Measurements from ENCODE around the gene GOLGA6L9.
"Not testable (repeated sequence)": the region's sequence is repeated elsewhere in the genome, so short reads cannot be mapped to it uniquely, and the experiment has no call there.

Gene GOLGA6L9, protein sequence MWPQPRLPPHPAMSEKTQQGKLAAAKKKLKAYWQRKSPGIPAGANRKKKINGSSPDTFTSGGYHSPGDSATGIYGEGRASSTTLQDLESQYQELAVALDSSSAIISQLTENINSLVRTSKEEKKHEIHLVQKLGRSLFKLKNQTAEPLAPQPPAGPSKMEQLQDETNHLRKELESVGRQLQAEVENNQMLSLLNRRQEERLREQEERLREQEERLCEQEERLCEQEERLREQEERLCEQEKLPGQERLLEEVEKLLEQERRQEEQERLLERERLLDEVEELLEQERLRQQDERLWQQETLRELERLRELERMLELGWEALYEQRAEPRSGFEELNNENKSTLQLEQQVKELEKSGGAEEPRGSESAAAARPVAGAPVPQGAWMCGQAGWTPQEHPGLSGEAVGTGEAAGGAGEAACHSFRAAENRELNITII

GRCh38 chr15:82429693-82430092 lies at the start of gene GOLGA6L9:
TSS of gene GOLGA6L9 (plus strand) at chr15:82429816. CDS start at chr15:82430080, 264 bp downstream.
- not testable (repeated sequence) for ATAC-seq

DNA sequence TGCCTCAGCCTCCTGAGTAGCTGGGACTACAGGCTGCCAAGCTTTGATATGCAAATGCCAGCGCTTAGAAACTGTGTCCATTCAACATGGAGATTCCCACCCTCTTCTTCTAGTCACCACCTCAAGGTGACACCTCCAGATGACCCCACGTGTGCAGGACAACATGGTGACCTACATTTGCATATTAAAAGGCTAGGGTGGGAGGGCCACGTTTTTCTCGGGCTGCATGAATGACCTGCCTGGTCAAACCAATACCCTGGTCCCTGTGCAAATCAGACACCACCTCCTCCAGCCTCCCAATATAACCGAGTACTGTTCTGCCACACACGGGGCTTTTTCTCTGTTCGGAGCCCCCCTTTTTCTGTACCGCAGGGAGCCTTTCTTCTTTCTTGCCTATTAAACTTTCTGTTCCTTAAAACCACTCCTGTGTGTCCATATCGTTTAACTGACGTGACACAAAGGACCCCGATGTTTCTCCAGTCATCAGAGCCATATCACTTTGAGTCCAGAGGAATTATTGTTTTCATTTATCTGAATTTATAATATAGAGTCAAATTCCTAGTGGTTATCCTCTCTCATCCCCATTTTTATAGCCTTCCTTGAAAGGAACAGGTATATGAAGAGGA lies 48.2 kb upstream of the GOLGA6L9 start:
- DNase-seq, ATAC-seq: not testable (repeated sequence)

More at GRCh38 chr15:82429693-82430092, at the start of gene GOLGA6L9:
- DNase-seq, result not testable (repeated sequence)

- DNase-seq, ATAC-seq: not testable (repeated sequence)
Observed at GRCh38 chr15:82387209-82387608, 42.4 kb upstream of the GOLGA6L9 start.

DNA sequence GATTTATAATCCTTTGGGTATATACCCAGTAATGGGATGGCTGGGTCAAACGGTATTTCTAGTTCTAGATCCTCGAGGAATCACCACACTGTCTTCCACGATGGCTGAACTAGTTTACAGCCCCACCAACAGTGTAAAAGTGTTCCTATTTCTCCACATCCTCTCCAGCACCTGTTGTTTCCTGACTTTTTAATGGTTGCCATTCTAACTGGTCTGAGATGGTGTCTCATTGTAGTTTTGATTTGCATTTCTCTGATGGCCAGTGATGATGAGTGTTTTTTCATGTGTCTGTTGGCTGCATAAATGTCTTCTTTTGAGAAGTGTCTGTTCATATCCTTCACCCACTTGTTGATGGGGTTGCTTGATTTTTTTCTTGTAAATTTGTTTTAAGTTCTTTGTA lies 39.5 kb upstream of the GOLGA6L9 start:
- not testable (repeated sequence) for DNase-seq, ATAC-seq

- ATAC-seq, DNase-seq: not testable (repeated sequence)
Observed at GRCh38 chr15:82392077-82392476, 37.5 kb upstream of the GOLGA6L9 start.

- ATAC-seq (no peak), DNase-seq (no peak)
Observed at GRCh38 chr15:82393671-82394070, 35.9 kb upstream of the GOLGA6L9 start.

DNA sequence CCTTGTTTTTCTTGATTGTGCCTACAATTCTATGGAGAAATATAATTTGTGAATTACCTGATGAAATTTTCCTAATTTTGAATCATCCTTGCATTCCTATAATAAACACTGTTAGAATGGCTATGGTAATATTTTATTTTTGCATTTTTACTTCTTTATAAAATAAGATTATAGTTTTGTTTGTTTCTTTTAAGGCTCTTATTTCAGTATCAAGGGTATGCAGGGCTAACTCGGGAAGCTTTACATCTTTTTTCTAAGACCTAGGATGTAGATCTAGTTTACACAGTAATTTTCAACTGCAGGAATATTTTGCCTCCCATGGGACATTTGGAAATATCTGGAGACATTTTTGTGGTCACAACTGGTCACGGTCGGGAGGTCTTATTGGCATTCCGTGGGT lies 33.8 kb upstream of the GOLGA6L9 start:
- not testable (repeated sequence) for ATAC-seq, DNase-seq

- ATAC-seq, result no peak
Observed at GRCh38 chr15:82397817-82398216, 31.8 kb upstream of the GOLGA6L9 start.

DNA sequence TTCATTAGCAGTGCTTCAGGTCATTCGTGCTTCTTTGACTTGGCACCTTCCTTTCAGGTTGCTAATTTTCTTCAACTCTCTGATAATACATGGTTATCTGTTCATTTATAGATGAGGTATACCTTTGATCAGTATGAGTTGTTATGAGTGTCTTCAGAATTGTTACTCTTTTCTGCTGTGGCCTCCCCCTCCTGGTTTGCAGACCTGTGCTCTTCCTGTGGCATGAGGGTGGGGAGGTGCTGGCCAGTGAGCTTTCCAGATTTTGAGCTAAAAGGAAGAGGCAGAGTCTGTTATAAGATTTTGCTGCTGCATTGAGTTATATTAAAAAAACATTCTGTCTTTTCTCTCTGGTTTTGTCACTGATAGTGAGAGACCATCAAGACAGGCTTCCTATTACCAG lies 30.8 kb upstream of the GOLGA6L9 start:
- ATAC-seq (no peak), DNase-seq (no peak)

More at GRCh38 chr15:82397817-82398216, 31.8 kb upstream of the GOLGA6L9 start:
- no peak for DNase-seq

DNA sequence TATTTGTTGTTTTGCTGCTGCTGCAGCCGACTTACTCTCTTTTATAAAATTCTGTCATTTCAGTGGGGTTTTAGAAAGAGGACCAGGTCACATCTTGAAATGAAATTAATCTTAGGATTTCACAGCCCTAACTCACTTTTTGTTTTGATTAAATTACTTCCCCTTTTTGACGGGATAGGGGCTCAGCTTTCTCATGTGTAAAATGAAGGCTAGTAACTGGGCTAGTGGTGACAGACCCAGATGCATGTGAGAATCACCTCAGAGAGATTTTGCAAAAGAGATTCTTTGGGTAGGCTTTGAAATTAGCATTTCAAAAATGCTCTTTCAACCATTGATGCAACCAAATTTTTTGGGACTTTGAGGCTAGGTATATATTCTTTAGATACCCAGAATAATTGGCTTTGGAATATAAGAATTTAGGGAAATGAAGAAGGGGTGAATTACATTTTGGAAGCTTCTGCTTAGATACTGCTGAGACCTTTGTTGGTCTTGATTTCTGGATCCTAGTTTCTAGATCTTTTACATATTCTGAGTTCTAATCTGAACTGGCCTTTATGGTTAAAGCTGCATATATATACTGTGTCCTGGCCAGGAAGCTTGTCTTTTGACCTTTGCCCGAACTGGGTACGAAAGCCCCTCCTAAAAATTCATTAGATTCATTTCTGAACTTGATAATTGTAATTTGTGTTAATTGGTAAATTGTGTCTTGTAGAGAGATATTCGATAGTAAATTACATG lies 30.1 kb upstream of the GOLGA6L9 start:
- not testable (repeated sequence) for ATAC-seq, DNase-seq

DNA sequence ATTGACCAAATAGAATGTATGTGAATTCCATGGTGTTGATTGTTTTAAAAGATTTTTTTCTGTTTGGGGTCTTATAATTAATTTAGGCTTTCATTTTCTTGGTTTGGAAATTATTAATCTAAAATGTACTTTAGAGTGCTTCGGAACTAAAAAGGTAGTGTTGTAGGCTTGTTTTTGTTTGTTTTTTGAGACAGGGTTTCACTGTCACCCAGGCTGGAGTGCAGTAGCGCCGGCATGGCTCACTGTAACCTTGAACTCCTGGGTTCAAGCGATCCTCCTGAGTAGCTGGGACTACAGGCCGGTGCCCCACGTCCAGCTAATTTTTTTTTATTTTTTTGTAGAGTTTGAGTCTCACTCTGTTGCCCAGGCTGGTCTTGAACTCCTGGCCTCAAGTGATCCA lies 27.7 kb upstream of the GOLGA6L9 start:
- not testable (repeated sequence) for DNase-seq, ATAC-seq

GRCh38 chr15:82402341-82402740 lies 27.3 kb upstream of the GOLGA6L9 start:
- not testable (repeated sequence) for ATAC-seq, DNase-seq

DNA sequence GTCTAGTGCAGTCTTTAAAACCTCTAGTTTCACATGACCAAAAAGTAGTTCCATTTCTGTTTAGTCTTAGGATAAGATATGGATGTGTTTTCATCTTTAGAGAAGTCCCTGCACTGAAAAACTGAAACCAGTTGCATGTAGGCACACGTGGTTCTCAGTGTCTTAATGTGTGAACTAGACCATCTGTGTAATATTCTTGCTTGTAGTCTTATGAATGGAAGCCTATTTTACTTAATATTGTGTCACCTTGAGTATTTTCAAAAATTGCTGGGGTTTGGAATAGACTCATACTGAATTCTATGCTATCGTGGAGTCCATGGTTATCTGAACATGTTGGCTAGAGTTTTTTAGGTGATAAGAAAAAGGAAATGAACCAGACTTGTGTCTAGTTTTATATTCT lies 23.4 kb upstream of the GOLGA6L9 start:
- ATAC-seq, DNase-seq: not testable (repeated sequence)

DNA sequence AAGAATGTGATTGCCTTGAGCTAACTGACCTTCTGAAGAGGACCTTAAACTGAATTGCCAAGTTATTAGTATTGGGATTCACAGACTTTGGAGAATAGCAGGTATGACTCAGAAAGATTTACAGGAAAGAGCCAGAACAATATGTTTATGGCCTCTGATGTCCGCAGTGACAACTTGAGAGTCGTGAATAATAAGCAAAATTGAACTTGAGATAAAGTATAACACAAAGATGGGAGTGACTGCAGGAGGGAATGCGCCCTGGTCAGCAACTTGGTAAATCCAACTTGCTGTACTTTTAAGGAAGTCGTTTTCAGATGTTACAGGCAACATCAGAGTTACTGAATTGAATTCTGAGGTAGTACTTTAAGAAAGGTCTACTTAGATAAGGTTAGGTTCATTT lies 19.3 kb upstream of the GOLGA6L9 start:
- ATAC-seq, DNase-seq: not testable (repeated sequence)

DNA sequence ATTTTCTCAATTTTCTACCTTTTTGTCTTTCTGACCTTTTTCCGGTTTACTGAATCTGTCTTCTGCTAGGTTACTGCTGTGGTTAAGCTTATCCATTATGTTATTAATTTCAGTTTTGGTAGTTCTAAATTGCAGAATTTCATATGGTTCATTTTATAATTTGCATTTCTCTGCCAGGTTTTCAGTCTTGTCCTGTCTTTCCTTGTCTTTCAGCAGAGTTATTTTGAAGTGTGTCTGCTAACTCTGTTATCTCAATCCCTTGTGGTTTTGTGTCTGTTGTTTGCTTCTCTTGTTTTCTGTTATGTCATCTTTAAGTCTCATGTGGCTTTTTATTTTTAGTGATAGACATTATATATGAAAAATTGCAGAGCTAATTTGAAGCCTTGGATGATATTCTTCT lies 18.0 kb upstream of the GOLGA6L9 start:
- not testable (repeated sequence) for ATAC-seq, DNase-seq

DNA sequence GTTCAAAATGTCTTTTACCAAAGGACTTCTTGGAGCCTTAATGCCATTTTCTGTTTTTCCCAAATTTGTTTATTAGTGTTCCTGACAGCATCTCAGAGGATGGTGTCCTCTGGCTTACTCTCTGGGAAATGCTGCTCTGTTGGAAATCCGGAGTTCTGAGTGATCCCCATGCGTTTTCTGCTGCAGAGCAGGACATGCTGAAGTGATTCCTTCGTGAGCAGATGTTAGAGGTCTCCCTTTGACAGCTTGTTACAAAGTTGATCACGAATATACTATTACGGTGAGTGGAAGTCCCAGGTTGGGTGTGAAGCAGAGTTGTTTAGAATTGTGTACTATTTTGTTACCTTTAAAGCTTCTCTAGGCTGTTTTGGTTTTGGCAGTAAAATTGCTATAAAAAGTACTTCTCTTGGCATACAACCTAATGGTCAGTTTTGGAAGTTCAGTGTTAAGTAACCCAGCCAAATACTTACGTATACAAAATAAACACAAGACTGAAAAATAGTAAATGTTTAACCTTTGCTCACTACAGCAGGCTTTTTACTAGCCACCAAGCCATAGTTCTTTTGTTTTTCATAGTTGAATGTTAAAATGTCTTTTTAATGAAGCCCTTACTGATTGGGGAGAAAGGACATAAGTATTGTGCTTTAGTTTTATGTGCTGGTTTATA lies 15.0 kb upstream of the GOLGA6L9 start:
- not testable (repeated sequence) for DNase-seq, ATAC-seq

DNA sequence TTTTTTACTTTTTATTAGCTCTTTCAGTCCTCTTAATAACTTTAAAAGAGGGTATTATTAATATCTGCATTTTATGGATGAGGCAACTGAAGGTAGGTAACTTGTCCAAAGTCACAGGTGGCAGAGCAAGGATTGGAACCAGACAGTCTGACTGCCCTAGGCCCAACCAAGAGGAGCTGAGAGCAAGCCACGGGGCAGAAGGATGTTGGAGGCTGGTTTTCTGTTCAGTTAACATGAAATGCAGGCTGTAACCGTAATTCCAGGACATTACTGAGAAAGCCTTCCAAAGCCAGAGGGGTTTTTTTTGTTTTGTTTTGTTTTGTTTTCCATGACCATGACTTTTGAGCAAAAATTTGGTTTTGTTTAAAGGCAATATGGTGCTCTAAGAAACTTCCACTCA lies 9.1 kb upstream of the GOLGA6L9 start:
- not testable (repeated sequence) for DNase-seq
- peak; percentile 33 for ATAC-seq

- ATAC-seq, result peak; percentile 99
- not testable (repeated sequence) for DNase-seq
Observed at GRCh38 chr15:82420966-82421365, 8.7 kb upstream of the GOLGA6L9 start.

DNA sequence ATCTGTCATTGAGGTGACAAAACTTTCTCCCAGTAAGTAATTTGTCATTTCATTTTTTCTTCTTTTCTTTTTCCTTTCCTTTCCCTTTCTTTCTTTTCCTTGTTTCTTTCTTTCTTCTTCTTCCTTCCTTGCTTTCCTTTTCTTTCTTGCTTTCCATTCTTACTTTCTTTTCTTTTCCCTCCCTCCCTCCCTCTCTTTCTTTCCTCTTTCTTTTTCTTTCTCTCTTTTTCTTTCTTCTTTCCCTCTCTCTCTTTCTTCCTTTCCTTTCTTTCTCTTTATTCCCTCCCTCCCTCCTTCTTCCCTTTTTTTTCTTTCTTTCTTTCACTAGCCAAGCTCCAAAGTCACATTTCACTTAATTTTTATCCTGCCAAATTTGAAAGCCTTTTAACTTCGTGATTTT lies 2.5 kb upstream of the GOLGA6L9 start:
- DNase-seq, ATAC-seq: not testable (repeated sequence)

GRCh38 chr15:82445420-82445819 lies 15.8 kb downstream of the GOLGA6L9 start:
- peak; percentile 29 for DNase-seq
- not testable (repeated sequence) for ATAC-seq

DNA sequence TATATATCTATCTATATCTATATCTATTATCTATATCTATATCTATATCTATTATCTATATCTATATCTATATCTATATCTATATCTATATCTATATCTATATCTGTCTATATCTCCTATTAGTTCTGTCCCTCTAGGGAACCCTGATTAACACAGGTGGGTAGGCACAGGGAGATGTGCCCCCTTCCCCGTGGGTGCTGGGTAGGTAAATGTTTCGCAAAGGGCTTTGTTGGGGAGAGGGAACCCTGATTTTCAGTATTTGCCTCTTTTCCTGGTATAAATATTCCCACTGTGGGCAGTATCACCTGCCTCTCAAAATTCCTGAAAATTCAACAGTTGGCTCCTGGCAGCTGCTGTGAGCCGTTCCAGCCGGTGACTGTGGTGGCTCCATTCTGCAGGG lies 27.7 kb downstream of the GOLGA6L9 start:
- not testable (repeated sequence) for DNase-seq, ATAC-seq

DNA sequence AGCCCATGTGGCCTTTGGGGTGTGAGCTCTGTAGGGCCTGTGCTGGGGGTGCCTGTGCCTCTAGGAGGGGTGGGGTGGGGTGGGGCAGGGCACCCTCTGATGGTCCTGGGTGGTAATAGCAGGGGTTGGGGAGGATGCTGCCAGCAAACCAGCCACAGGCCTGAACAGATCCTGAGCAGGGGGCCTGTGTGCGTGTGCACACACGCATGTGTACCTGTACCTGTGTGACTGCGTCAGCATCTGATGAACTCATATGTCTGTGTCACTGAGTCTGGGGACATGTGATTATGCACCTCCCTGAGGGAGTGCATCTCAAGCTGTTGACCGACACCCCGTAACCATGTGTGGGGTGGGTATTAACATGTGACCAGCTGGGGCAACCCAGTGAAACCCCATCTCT lies 36.0 kb downstream of the GOLGA6L9 start:
- ATAC-seq, DNase-seq: not testable (repeated sequence)

Data from stimulated activated naive CD8-positive, alpha-beta T cell treated with anti-CD3 and anti-CD28 coated beads, Interleukin-15, Interleukin-2, amounts not matched to agents 100 U/mL and 50 U/mL, for 24 hours (primary cell).